IPS-NIHi7 (cell line): ENCODE measurements around the gene RRP15.
"Not testable (repeated sequence)": the region's sequence is repeated elsewhere in the genome, so short reads cannot be mapped to it uniquely, and the experiment has no call there.

Experiments used
- DNase-seq: peaks from one replicate; pipeline ENCODE4 v3.0.0; 2012; ENCODE audit warnings: mixed read lengths; ENCODE audit errors: extremely low spot score

Gene RRP15

GRCh38 chr1:218296162-218296561, 11.1 kb downstream of the RRP15 start:
- no peak for DNase-seq

- no peak for DNase-seq
These were observed 12.4 kb downstream of the RRP15 start for GRCh38 chr1:218297461-218297860.

- DNase-seq = no peak
These were observed 12.8 kb downstream of the RRP15 start for GRCh38 chr1:218297867-218298266.

- DNase-seq = no peak
These were observed 13.3 kb downstream of the RRP15 start for GRCh38 chr1:218298398-218298797.

GRCh38 chr1:218299416-218299815, 14.3 kb downstream of the RRP15 start:
- DNase-seq = no peak

GRCh38 chr1:218301217-218301616, 16.1 kb downstream of the RRP15 start:
- DNase-seq = no peak

GRCh38 chr1:218302155-218302554, 17.1 kb downstream of the RRP15 start:
- no peak for DNase-seq

- DNase-seq = no peak
These were observed 18.2 kb downstream of the RRP15 start for GRCh38 chr1:218303176-218303879.

GRCh38 chr1:218304281-218305039, 19.4 kb downstream of the RRP15 start:
- no peak for DNase-seq

- no peak for DNase-seq
These were observed 20.5 kb downstream of the RRP15 start for GRCh38 chr1:218305472-218306064.

GRCh38 chr1:218312509-218312908, 27.4 kb downstream of the RRP15 start:
- DNase-seq = no peak

- DNase-seq = no peak
These were observed 29.2 kb downstream of the RRP15 start for GRCh38 chr1:218314316-218314715.

- DNase-seq = no peak
These were observed 30.5 kb downstream of the RRP15 start for GRCh38 chr1:218315638-218316037.

GRCh38 chr1:218317061-218317460, 32.0 kb downstream of the RRP15 start:
- DNase-seq = no peak

- DNase-seq = not testable (repeated sequence)
These were observed 35.1 kb downstream of the RRP15 start for GRCh38 chr1:218320182-218320581.

GRCh38 chr1:218322762-218323161, 37.7 kb downstream of the RRP15 start:
- no peak for DNase-seq

GRCh38 chr1:218323568-218324225, 38.6 kb downstream of the RRP15 start:
- no peak for DNase-seq

- no peak for DNase-seq
These were observed 39.1 kb downstream of the RRP15 start for GRCh38 chr1:218324226-218324580.

- DNase-seq = no peak
These were observed 43.7 kb downstream of the RRP15 start for GRCh38 chr1:218328769-218329168.

- no peak for DNase-seq
These were observed 45.0 kb downstream of the RRP15 start for GRCh38 chr1:218330043-218330623.

- no peak for DNase-seq
These were observed 47.3 kb downstream of the RRP15 start for GRCh38 chr1:218332416-218332815.

- DNase-seq = no peak
These were observed 51.2 kb downstream of the RRP15 start for GRCh38 chr1:218336328-218336727.
